Measurements from ENCODE around the gene CACUL1. TPM values are rescaled to one million over a fixed set of nuclear protein-coding genes. Genes with fewer than 3 reads are reported as not detected.

CACUL1 gene
- total and polyA plus RNA-seq, 9 of the 15 experiments (the other 6 are each of a cell fraction or from before 2014, with no cell fraction given), result 4.5 to 17.1 (median 13.5) TPM

GRCh38 chr10:118672153-118672552 is 82.6 kb downstream of the CACUL1 start:
- H2AFZ ChIP-seq (ENCODE audit: low read depth, low read length), result no peak overlapping the region
- H3K27me3 ChIP-seq (ENCODE audit: control insufficient read depth in 2 of 2, insufficient read depth in 2 of 2, low read length in 2 of 2), result no peaks in the 10 kb centered on the region
- ATAC-seq, result no peak
- H3K36me3 ChIP-seq (ENCODE audit: control insufficient read depth, insufficient read depth, low read length), result peaks cover 2% of the 10 kb centered on the region; the same call in 1 of the 3 replicates
- H3K4me2 ChIP-seq (ENCODE audit: insufficient read depth, low read length), result no peak overlapping the region
- H3K4me1 ChIP-seq (replicated peaks in 1 of 2; ENCODE audit: control insufficient read depth in 2 of 2, insufficient read depth in 2 of 2, low read length in 2 of 2), result peaks cover 0 to 3% of the 10 kb centered on the region in 2 experiments; a peak in 2 of 5 replicates
- CTCF ChIA-PET (ENCODE audit: low intra/inter-chr PET ratio), result no interaction called here
- WGBS (ENCODE audit: insufficient coverage, low coverage, missing lambda C conversion rate), result 43% methylated on average over 6 of the region's 6 CpGs
- intact Hi-C loops (cut with micrococcal nuclease) (no loop called here), in situ Hi-C loops (cut with MboI) (no loop called here)
- no peaks in the 10 kb centered on the region for H3K9me3 ChIP-seq (replicated peaks; ENCODE audit: control insufficient read depth, insufficient read depth, low read depth, low read length)
- BruUV-seq (replicated peaks), result no TSS peak
- no peak for FAIRE-seq
- no peak for DNase-seq (ENCODE audit: extremely low read depth in 1 of 4, low spot score in 3 of 4)
- no peaks in the 10 kb centered on the region for H3K9me1 ChIP-seq (ENCODE audit: control insufficient read depth, insufficient read depth, low read length)
- H3K79me2 ChIP-seq (ENCODE audit: control insufficient read depth, insufficient read depth, low read length), result no peaks in the 10 kb centered on the region
- H4K20me1 ChIP-seq (replicated peaks; ENCODE audit: control insufficient read depth, insufficient read depth, low read length), result no peaks in the 10 kb centered on the region
- POLR2A ChIA-PET, result interaction anchor here (0.6 to 0.8 kb wide), 3 partner anchors 9 to 146 kb away, joined by 3 to 4 read pairs (median 3); no protein-coding TSS in a partner anchor
- H3K4me3 ChIP-seq, result no peak overlapping the region
- no peak overlapping the region for H3K9ac ChIP-seq (ENCODE audit: insufficient read depth in 1 of 2, low read depth in 2 of 2, low read length in 2 of 2)
- H3K27ac ChIP-seq (ENCODE audit: extremely low read depth, low read depth, low read length), result no peak overlapping the region
- TF ChIP-seq TFAM (CRISPR knock-in tag; conservative IDR thresholded peaks at IDR 0.05), result no peak
- no peak for TF ChIP-seq SNAPC5 (CRISPR knock-in tag; IDR thresholded peaks at IDR 0.05)
- no peak for TF ChIP-seq RUNX1 (IDR thresholded peaks at IDR 0.05; ENCODE audit: low read depth)
- no peak for TF ChIP-seq SRSF3 (IDR thresholded peaks at IDR 0.05; ENCODE audit: insufficient read depth, low read length)
- TF ChIP-seq E2F3 (CRISPR knock-in tag; IDR thresholded peaks at IDR 0.05), result no peak
- TF ChIP-seq ZNF318 (IDR thresholded peaks at IDR 0.05; ENCODE audit: borderline replicate concordance in 1 of 2, low read depth in 1 of 2), result no peak
- TF ChIP-seq SMARCB1 (IDR thresholded peaks at IDR 0.05; ENCODE audit: insufficient read length, low read depth), result no peak
- no peak for TF ChIP-seq ZNF277 (CRISPR knock-in tag; IDR thresholded peaks at IDR 0.05; ENCODE audit: borderline replicate concordance)
- TF ChIP-seq GTF2F1 (IDR thresholded peaks at IDR 0.05; ENCODE audit: low read depth, low read length), result no peak
- TF ChIP-seq CHD1 (IDR thresholded peaks at IDR 0.05; ENCODE audit: low read length), result no peak
- TF ChIP-seq TEAD1 (CRISPR knock-in tag; IDR thresholded peaks at IDR 0.05), result no peak
- TF ChIP-seq ZNF584 (CRISPR knock-in tag; IDR thresholded peaks at IDR 0.05; ENCODE audit: low read depth), result no peak
- TF ChIP-seq SAP30 (IDR thresholded peaks at IDR 0.05; ENCODE audit: borderline replicate concordance, insufficient read depth, low read depth, low read length, poor library complexity, severe bottlenecking), result no peak

Measured in K562 (cell line).